Activated naive CD8-positive, alpha-beta T cell (primary cell): ENCODE results near the gene CNOT6.
"Not testable (repeated sequence)": the region's sequence is repeated elsewhere in the genome, so short reads cannot be mapped to it uniquely, and the experiment has no call there.

Source experiments
- H3K27ac Mint-ChIP-seq: one replicate; pipeline ENCODE4 v1.8.0; 2021; ENCODE audit warnings: mixed read lengths
- H3K27me3 Mint-ChIP-seq: one replicate; pipeline ENCODE4 v1.8.0; 2021; ENCODE audit warnings: mixed read lengths
- H3K36me3 Mint-ChIP-seq: one replicate; pipeline ENCODE4 v1.8.0; 2021; ENCODE audit warnings: mixed read lengths
- H3K4me1 Mint-ChIP-seq: one replicate; pipeline ENCODE4 v1.8.0; 2021; ENCODE audit warnings: low read depth, mixed read lengths
- H3K4me3 Mint-ChIP-seq: one replicate; pipeline ENCODE4 v1.8.0; 2021; ENCODE audit warnings: mild to moderate bottlenecking, mixed read lengths
- H3K9me3 Mint-ChIP-seq: one replicate; pipeline ENCODE4 v1.8.0; 2021; ENCODE audit warnings: low read depth, mixed read lengths

The CNOT6 gene

GRCh38 chr5:180467989-180468731, 26.0 kb upstream of the CNOT6 start:
- H3K36me3 Mint-ChIP-seq, result no peaks in the 10 kb centered on the region
- H3K4me3 Mint-ChIP-seq, result no peak overlapping the region
- peaks cover 7% of the 10 kb centered on the region for H3K27me3 Mint-ChIP-seq
- H3K27ac Mint-ChIP-seq, result no peak overlapping the region
- H3K9me3 Mint-ChIP-seq, result no peaks in the 10 kb centered on the region
- H3K4me1 Mint-ChIP-seq, result no peaks in the 10 kb centered on the region

DNA sequence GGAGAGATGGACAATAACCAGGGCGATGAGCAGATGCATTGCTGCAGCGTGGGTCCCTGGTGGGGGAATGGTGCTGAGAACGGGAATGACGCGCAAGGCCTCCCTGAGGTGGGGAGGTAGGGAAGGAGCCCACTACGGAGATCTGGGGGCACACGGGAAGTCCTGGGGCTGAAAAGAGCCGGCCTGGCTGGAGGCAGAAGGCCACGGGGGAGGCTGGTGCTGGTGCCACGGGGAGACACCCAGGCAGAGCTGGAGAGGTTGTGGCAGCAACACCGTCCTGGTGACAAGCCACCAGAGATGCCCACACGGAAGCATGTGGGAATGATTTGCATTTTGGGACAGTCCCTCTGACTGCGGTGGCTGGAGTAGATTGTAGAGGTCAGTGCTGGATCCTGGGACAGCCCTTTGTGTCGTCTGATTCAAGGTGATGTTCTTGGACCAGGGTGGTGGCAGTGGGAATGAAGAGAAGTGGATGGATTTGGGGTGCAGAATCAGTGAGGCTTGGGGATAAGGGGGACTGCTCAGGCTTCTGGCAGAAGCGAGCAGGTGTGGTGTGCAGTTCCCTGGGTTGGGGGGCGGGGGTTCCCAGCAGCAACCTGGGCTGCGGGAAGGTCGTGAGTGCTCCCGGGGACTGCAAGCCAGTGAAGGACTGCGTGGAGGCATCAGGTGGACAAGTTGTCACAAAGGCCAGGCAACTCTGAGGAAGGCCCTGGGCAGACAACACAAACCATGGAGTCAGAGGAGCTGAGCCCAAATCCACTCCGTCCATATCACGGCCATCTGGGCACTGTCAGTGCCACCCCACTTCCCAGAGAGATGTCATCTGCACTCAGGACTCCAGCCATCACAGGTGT, 25.2 kb upstream of the CNOT6 start:
- H3K9me3 Mint-ChIP-seq, result no peaks in the 10 kb centered on the region
- no peaks in the 10 kb centered on the region for H3K36me3 Mint-ChIP-seq
- H3K27ac Mint-ChIP-seq, result no peak overlapping the region
- H3K27me3 Mint-ChIP-seq, result peaks cover 7% of the 10 kb centered on the region
- no peaks in the 10 kb centered on the region for H3K4me1 Mint-ChIP-seq
- no peak overlapping the region for H3K4me3 Mint-ChIP-seq

GRCh38 chr5:180469586-180469865, 24.7 kb upstream of the CNOT6 start:
- no peaks in the 10 kb centered on the region for H3K4me1 Mint-ChIP-seq
- H3K9me3 Mint-ChIP-seq, result no peaks in the 10 kb centered on the region
- H3K36me3 Mint-ChIP-seq, result no peaks in the 10 kb centered on the region
- H3K4me3 Mint-ChIP-seq, result no peak overlapping the region
- no peak overlapping the region for H3K27ac Mint-ChIP-seq
- peaks cover 7% of the 10 kb centered on the region for H3K27me3 Mint-ChIP-seq

DNA sequence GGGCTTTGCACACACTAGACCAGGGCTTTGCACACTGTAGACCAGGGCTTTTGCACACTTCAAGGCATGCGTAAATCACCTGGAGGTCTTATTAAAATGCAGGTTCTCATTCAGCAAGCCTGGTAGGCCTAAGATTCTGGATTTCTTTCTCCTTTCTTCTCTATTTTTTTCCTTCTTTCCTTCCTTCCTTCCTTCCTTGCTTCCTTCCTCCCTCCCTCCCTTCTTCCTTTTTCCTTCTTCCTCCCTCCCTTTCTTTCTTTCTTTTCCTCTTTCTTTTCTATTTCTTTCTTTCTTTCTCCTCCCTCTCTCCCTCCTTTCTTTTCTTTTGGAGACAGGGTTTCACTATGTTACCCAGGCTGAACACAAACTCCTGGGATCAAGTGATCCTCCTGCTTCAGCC, 24.3 kb upstream of the CNOT6 start:
- Mint-ChIP-seq H3K4me1 (no peaks in the 10 kb centered on the region), H3K4me3 (no peak overlapping the region), H3K36me3 (no peaks in the 10 kb centered on the region), H3K27ac (no peak overlapping the region), H3K27me3 (peaks cover 7% of the 10 kb centered on the region), H3K9me3 (no peaks in the 10 kb centered on the region)

DNA sequence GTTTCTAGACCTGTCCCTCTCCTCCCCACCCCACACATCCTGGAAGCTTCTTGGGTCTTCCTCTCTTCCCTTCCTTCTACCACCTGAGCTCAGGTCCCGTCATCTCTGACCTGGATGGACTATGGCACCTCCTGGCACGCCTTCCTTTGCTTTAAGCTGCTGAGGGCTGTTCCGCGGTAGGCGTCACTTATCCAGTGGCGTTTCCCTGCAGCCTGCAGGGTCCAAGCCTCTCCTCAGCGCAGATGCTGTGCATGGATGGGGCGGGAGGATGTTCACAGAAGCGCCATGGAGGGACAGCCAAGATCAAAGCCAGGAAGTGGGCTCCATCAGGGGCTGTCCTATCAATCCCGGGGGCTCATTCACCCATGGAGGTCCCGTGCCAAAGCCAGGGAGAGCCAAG, 23.8 kb upstream of the CNOT6 start:
- no peak overlapping the region for H3K27ac Mint-ChIP-seq
- peaks cover 7% of the 10 kb centered on the region for H3K27me3 Mint-ChIP-seq
- no peak overlapping the region for H3K4me3 Mint-ChIP-seq

GRCh38 chr5:180470966-180471582, 23.1 kb upstream of the CNOT6 start:
- no peaks in the 10 kb centered on the region for H3K36me3 Mint-ChIP-seq
- no peak overlapping the region for H3K27ac Mint-ChIP-seq
- H3K27me3 Mint-ChIP-seq, result peaks cover 7% of the 10 kb centered on the region

More for the DNA sequence above, 23.8 kb upstream of the CNOT6 start:
- Mint-ChIP-seq H3K9me3 (no peaks in the 10 kb centered on the region), H3K36me3 (no peaks in the 10 kb centered on the region), H3K4me1 (no peaks in the 10 kb centered on the region)

DNA sequence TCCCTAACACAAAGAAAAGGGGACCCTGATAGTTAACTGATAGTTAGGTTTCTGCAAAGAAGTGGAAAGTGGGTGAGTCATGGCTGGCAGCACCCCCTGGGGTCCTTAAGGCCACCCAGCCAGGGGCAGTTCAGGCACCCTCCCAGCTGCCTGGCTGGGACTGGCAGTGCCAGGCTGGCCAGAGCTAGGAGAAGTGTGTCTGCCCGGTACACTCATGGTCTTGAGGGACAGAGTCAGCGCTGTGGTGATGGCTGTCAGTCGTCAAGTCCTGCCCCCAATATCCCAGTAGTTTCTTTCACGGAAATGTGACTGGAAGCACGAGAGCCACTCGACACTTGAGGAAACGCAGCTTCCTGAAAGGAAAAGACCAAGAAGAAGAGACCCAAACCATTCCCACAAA, 22.3 kb upstream of the CNOT6 start:
- Mint-ChIP-seq H3K9me3 (no peaks in the 10 kb centered on the region), H3K4me1 (no peaks in the 10 kb centered on the region), H3K27me3 (peaks cover 7% of the 10 kb centered on the region)

More at GRCh38 chr5:180470966-180471582, 23.1 kb upstream of the CNOT6 start:
- H3K4me1 Mint-ChIP-seq, result no peaks in the 10 kb centered on the region
- H3K9me3 Mint-ChIP-seq, result no peaks in the 10 kb centered on the region
- no peak overlapping the region for H3K4me3 Mint-ChIP-seq

DNA sequence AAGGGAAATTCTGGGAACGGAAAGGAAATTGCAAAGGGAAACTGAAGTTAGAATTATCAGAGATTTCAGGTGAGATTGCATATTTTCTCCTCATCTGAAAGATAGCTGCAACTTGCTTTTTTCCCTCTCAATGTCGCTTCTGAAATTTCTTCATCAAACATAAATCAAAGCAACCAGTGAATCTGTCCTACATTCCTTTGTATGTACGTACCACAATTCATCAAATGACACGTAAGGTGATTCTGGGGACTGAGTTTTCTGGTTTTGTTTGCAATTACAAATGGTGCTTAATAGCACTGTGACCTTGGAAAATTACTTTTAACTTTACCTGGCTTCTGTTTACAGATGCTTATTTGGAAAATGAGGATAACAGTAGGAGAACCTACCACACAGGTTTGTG, 21.9 kb upstream of the CNOT6 start:
- Mint-ChIP-seq H3K4me3 (no peak overlapping the region), H3K27me3 (peaks cover 7% of the 10 kb centered on the region), H3K27ac (no peak overlapping the region), H3K9me3 (no peaks in the 10 kb centered on the region), H3K4me1 (no peaks in the 10 kb centered on the region), H3K36me3 (no peaks in the 10 kb centered on the region)

More for the DNA sequence above, 22.3 kb upstream of the CNOT6 start:
- H3K27ac Mint-ChIP-seq, result no peak overlapping the region
- H3K36me3 Mint-ChIP-seq, result no peaks in the 10 kb centered on the region
- no peak overlapping the region for H3K4me3 Mint-ChIP-seq

- not testable (repeated sequence) for H3K4me1 Mint-ChIP-seq, H3K27me3 Mint-ChIP-seq, H3K9me3 Mint-ChIP-seq, H3K4me3 Mint-ChIP-seq, H3K27ac Mint-ChIP-seq, H3K36me3 Mint-ChIP-seq
Observed at GRCh38 chr5:180473386-180473785, 20.8 kb upstream of the CNOT6 start.

- H3K27me3 Mint-ChIP-seq, result peaks cover 6% of the 10 kb centered on the region
- no peaks in the 10 kb centered on the region for H3K9me3 Mint-ChIP-seq
- H3K4me3 Mint-ChIP-seq, result no peak overlapping the region
- no peak overlapping the region for H3K27ac Mint-ChIP-seq
- no peaks in the 10 kb centered on the region for H3K36me3 Mint-ChIP-seq
- H3K4me1 Mint-ChIP-seq, result no peaks in the 10 kb centered on the region
Observed at GRCh38 chr5:180474569-180474968, 19.6 kb upstream of the CNOT6 start.

DNA sequence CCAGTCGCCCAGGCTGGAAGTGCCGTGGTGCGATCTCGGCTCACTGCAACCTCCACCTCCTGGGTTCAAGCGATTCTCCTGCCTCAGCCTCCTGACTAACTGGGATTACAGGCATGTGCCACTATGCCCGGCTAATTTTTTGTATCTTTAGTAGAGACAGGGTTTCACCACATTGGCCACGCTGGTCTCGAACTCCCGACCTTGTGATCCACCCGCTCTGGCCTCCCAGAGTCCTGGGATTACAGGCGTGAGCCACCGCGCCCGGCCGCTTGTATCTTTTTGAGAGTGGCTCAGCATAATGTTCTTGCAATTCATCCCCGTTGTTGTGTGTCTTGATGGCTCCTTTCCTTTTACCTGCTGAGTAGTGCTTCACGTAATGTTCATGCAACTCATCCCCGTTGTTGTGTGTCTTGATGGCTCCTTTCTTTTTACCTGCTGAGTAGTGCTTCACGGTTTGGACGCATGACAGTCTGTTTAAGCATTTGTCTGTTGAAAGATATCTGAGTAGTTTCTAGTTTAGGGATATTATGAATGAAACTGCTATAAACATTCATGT, 18.1 kb upstream of the CNOT6 start:
- not testable (repeated sequence) for H3K4me1 Mint-ChIP-seq, H3K4me3 Mint-ChIP-seq, H3K36me3 Mint-ChIP-seq, H3K27ac Mint-ChIP-seq, H3K9me3 Mint-ChIP-seq, H3K27me3 Mint-ChIP-seq

- H3K4me3 Mint-ChIP-seq, result no peak overlapping the region
- H3K4me1 Mint-ChIP-seq, result no peaks in the 10 kb centered on the region
- H3K27me3 Mint-ChIP-seq, result peaks cover 1% of the 10 kb centered on the region
- no peak overlapping the region for H3K27ac Mint-ChIP-seq
- no peaks in the 10 kb centered on the region for H3K36me3 Mint-ChIP-seq
- no peaks in the 10 kb centered on the region for H3K9me3 Mint-ChIP-seq
Observed at GRCh38 chr5:180484813-180485212, 9.4 kb upstream of the CNOT6 start.

DNA sequence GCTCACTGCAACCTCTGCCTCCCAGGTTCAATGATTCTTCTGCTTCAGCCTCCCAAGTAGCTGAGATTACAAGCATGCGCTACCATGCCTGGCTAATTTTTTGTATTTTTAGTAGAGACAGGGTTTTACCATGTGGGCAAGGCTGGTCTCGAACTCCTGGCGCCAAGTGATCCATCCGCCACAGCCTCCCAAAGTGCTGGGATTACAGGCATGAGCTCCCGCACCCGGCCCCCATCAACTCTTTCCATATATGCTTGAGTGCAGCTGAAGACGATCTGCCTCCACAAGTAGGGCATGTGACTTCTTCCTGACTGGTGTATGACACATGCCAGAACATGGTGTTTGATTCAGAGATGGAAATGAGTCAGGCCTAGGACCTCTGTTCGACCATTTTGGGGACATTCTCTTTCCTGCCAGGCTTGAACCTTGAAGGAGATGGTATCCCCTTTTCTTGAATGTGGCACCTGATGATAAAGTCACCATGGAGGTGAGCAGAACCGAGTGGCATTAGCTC, 7.5 kb upstream of the CNOT6 start:
- H3K4me1 Mint-ChIP-seq, result no peaks in the 10 kb centered on the region
- H3K27ac Mint-ChIP-seq, result no peak overlapping the region
- no peak overlapping the region for H3K4me3 Mint-ChIP-seq
- H3K9me3 Mint-ChIP-seq, result no peaks in the 10 kb centered on the region
- H3K36me3 Mint-ChIP-seq, result no peaks in the 10 kb centered on the region
- H3K27me3 Mint-ChIP-seq, result peaks cover 1% of the 10 kb centered on the region

DNA sequence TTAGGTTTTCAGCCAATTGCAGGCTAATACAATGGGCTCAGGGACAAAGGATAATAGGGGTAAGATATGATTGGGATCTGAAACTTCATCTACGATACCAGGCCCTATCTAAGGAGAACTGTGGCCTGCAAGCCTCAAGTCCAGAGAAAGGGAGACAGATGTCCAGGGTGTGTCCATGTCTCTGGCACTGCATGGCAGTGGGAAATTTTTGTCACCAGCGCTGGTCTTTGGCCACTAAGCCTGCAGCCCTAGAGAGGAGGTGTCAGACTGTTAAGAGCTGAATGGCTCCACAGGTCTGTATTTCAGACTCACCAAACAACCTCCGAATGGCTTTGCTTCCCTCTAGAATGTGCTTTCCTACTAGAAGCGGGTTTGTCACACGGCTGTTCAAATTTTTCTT, 6.6 kb upstream of the CNOT6 start:
- H3K9me3 Mint-ChIP-seq, result no peaks in the 10 kb centered on the region
- H3K4me1 Mint-ChIP-seq, result peaks cover 2% of the 10 kb centered on the region
- H3K4me3 Mint-ChIP-seq, result no peak overlapping the region
- no peak overlapping the region for H3K27ac Mint-ChIP-seq
- no peaks in the 10 kb centered on the region for H3K36me3 Mint-ChIP-seq
- H3K27me3 Mint-ChIP-seq, result peaks cover 1% of the 10 kb centered on the region

DNA sequence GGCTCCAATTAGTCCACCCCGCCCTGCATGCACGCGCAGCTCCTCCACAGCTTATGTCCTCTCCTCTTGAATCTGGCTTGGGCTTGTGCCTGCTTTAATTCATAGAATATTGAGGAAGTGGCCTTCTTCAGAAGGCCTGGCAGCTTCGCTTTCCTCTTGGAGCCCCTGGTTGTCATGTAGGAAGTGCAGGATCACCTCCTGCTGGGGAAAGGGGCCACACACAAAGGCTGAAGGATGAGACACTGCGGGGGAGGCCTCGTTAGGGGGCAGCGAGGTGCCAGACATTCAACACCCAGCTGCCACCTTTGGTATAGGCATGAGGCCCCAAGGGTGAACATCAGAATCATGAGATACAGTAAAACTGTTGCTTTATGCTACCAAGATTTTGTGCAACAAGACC, 2.7 kb upstream of the CNOT6 start:
- Mint-ChIP-seq H3K27me3 (no peaks in the 10 kb centered on the region), H3K27ac (no peak overlapping the region), H3K9me3 (no peaks in the 10 kb centered on the region), H3K4me3 (no peak overlapping the region), H3K36me3 (peaks cover 6% of the 10 kb centered on the region), H3K4me1 (peaks cover 20% of the 10 kb centered on the region)
